Keratinocyte (primary cell): ENCODE measurements around the gene RPL27A.

Experiments used
- CTCF ChIP-seq, 3 experiments: IDR thresholded peaks in 1 of 3; conservative IDR thresholded peaks in 1 of 3; optimal IDR thresholded peaks in 1 of 3; 2 replicates in 2 of 3; 3 replicates in 1 of 3; pipeline versions ENCODE3 to v1.5.1; 2011; ENCODE audit warnings: low read length in 3 of 3, mild to moderate bottlenecking in 3 of 3, moderate library complexity in 2 of 3, control low read depth in 1 of 3, inconsistent platforms in 1 of 3; ENCODE audit not compliant: insufficient read depth in 2 of 3; ENCODE audit errors: extremely low read depth in 1 of 3
- EZH2 ChIP-seq: IDR thresholded peaks from one replicate; pipeline ENCODE4 v1.6.1; 2012; ENCODE audit warnings: inconsistent platforms, mild to moderate bottlenecking, low read length, moderate library complexity

- TF ChIP-seq CTCF (optimal IDR thresholded peaks at IDR 0.05 in 1 of 3, IDR thresholded peaks at IDR 0.05 in 1 of 3, conservative IDR thresholded peaks at IDR 0.05 in 1 of 3; ENCODE audit: extremely low read depth in 1 of 3, insufficient read depth in 2 of 3, low read length in 3 of 3) (no peak), EZH2 (no peak)
Observed at GRCh38 chr11:8671651-8672062, 10.9 kb upstream of the RPL27A start.
